Measurements from ENCODE around the gene RGS9BP.

The RGS9BP gene

DNA sequence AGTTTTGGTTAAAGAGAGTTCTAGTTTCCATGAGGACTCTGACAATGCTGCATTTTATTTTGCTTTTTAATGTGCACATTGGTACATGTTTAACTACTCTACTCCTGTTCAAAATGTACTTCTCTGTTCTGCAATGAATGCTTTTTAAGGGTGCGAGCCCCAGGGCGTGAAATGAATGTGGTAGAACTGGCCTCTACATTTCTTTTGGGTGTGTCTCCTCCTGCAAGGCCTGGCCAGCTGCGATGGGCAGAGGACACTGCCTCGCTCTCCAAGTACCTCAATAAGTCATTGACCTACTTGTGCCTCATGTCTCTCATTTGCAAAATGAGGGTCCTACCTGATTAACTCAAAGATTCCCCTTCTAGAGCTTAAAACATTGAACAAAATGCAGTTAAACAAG lies 6.7 kb downstream of the RGS9BP start:
- Histone ChIP-seq H3K9me2 (ENCODE audit: low read depth, low read length) (no peaks in the 10 kb centered on the region), H3K4me3 (ENCODE audit: low read depth, low read length, poor library complexity, severe bottlenecking) (no peak overlapping the region), H3F3A (ENCODE audit: insufficient read depth, low read length) (no peaks in the 10 kb centered on the region), H2AFZ (ENCODE audit: low read length) (no peak overlapping the region), H3K27ac (ENCODE audit: low read depth, low read length, poor library complexity, severe bottlenecking) (no peak overlapping the region), H3K4me2 (ENCODE audit: low read length) (no peak overlapping the region), H3K79me2 (ENCODE audit: insufficient read depth, low read length) (no peaks in the 10 kb centered on the region), H3K9ac (ENCODE audit: low read length) (no peak overlapping the region), H3K36me3 (ENCODE audit: insufficient read depth, low read length) (no peaks in the 10 kb centered on the region), H4K20me1 (ENCODE audit: insufficient read depth, low read length) (no peaks in the 10 kb centered on the region), H3K27me3 (ENCODE audit: insufficient read depth, low read length) (no peaks in the 10 kb centered on the region), H3K9me3 (ENCODE audit: low read length) (no peaks in the 10 kb centered on the region), H3K4me1 (ENCODE audit: insufficient read depth, low read length, severe bottlenecking) (no peaks in the 10 kb centered on the region)
- no peak for TF ChIP-seq EZH2 (IDR thresholded peaks at IDR 0.05; ENCODE audit: borderline replicate concordance, low read length)
- TF ChIP-seq, protein P1, sequence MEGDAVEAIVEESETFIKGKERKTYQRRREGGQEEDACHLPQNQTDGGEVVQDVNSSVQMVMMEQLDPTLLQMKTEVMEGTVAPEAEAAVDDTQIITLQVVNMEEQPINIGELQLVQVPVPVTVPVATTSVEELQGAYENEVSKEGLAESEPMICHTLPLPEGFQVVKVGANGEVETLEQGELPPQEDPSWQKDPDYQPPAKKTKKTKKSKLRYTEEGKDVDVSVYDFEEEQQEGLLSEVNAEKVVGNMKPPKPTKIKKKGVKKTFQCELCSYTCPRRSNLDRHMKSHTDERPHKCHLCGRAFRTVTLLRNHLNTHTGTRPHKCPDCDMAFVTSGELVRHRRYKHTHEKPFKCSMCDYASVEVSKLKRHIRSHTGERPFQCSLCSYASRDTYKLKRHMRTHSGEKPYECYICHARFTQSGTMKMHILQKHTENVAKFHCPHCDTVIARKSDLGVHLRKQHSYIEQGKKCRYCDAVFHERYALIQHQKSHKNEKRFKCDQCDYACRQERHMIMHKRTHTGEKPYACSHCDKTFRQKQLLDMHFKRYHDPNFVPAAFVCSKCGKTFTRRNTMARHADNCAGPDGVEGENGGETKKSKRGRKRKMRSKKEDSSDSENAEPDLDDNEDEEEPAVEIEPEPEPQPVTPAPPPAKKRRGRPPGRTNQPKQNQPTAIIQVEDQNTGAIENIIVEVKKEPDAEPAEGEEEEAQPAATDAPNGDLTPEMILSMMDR (IDR thresholded peaks at IDR 0.05; ENCODE audit: low read length), result no peak

DNA sequence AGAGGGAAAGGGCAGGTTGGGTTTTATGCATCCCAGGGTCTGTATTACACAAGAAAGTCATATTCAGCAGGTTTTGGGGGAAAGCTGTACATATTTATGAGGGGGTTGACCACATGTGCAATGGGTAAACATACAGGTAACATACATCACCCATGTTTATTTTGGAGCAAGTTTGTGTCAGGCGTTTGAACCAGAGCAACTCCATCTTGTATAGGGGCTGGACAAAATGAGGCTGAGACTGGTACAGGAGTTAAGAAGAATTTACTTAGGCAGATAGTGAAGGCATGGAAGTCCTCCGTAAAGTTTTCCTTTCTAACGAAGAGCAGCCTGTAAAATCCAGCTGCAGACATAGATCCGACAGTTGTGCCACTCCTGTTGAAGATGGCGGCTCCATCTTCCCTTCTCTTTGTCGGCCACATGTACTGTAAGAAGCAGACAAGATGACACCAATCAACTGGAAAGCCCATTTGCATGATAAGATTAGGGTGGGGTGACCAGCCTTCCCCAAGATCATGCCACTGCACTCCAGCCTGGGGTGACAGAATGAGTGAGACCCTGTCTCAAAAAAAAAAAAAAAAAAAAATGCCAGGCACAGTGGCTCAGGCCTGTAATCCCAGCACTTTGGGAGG lies 11.3 kb downstream of the RGS9BP start:
- no peak overlapping the region for H3K4me3 ChIP-seq (ENCODE audit: low read depth, low read length, poor library complexity, severe bottlenecking)
- H3K27ac ChIP-seq (ENCODE audit: low read depth, low read length, poor library complexity, severe bottlenecking), result no peak overlapping the region
- H3F3A ChIP-seq (ENCODE audit: insufficient read depth, low read length), result no peaks in the 10 kb centered on the region; the same call in 1 of the 2 replicates
- no peaks in the 10 kb centered on the region for H3K9me3 ChIP-seq (ENCODE audit: low read length)
- no peak overlapping the region for H3K4me2 ChIP-seq (ENCODE audit: low read length)
- TF ChIP-seq, protein P1 (IDR thresholded peaks at IDR 0.05; ENCODE audit: low read length), result no peak
- no peak for TF ChIP-seq EZH2 (IDR thresholded peaks at IDR 0.05; ENCODE audit: borderline replicate concordance, low read length)
- no peaks in the 10 kb centered on the region for H3K36me3 ChIP-seq (ENCODE audit: insufficient read depth, low read length)
- no peaks in the 10 kb centered on the region for H4K20me1 ChIP-seq (ENCODE audit: insufficient read depth, low read length)
- no peak overlapping the region for H3K9ac ChIP-seq (ENCODE audit: low read length)
- no peaks in the 10 kb centered on the region for H3K27me3 ChIP-seq (ENCODE audit: insufficient read depth, low read length)
- H3K79me2 ChIP-seq (ENCODE audit: insufficient read depth, low read length), result no peaks in the 10 kb centered on the region
- no peaks in the 10 kb centered on the region for H3K9me2 ChIP-seq (ENCODE audit: low read depth, low read length)
- peaks cover 21% of the 10 kb centered on the region for H3K4me1 ChIP-seq (ENCODE audit: insufficient read depth, low read length, severe bottlenecking)
- H2AFZ ChIP-seq (ENCODE audit: low read length), result no peak overlapping the region

DNA sequence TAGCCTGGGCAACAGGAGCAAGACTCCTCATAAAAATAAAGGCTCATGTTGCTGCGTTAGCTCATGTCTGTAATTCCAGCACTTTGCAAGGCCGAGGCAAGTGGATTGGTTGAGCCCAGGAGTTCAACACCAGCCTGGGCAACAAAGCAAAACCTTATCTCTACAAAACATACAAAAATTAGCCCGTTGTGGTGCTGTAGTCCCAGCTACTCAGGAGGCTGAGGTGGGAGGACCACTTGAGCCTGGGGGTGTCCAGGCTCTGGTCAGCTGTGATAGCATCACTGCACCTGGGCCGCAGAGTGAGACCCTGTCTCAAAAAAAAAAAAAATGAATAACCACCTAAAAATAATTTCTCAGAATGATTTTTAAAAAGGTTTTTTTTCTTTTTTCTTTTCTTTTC lies 12.0 kb downstream of the RGS9BP start:
- Histone ChIP-seq H3K4me1 (ENCODE audit: insufficient read depth, low read length, severe bottlenecking) (peaks cover 26% of the 10 kb centered on the region), H3K9ac (ENCODE audit: low read length) (no peak overlapping the region), H3K4me3 (ENCODE audit: low read depth, low read length, poor library complexity, severe bottlenecking) (no peak overlapping the region), H3K27ac (ENCODE audit: low read depth, low read length, poor library complexity, severe bottlenecking) (no peak overlapping the region), H3K27me3 (ENCODE audit: insufficient read depth, low read length) (no peaks in the 10 kb centered on the region), H3K4me2 (ENCODE audit: low read length) (no peak overlapping the region), H3K79me2 (ENCODE audit: insufficient read depth, low read length) (peaks cover 4% of the 10 kb centered on the region), H2AFZ (ENCODE audit: low read length) (no peak overlapping the region), H3K9me3 (ENCODE audit: low read length) (no peaks in the 10 kb centered on the region), H3F3A (ENCODE audit: insufficient read depth, low read length) (no peaks in the 10 kb centered on the region; the same call in 1 of the 2 replicates), H3K36me3 (ENCODE audit: insufficient read depth, low read length) (peaks cover under 1% of the 10 kb centered on the region; the same call in 1 of the 2 replicates), H4K20me1 (ENCODE audit: insufficient read depth, low read length) (no peaks in the 10 kb centered on the region), H3K9me2 (ENCODE audit: low read depth, low read length) (no peaks in the 10 kb centered on the region)
- TF ChIP-seq, protein P1 (IDR thresholded peaks at IDR 0.05; ENCODE audit: low read length), result no peak
- TF ChIP-seq EZH2 (IDR thresholded peaks at IDR 0.05; ENCODE audit: borderline replicate concordance, low read length), result no peak
